ENCODE measurements around the gene ZNF821.
"Not testable (repeated sequence)": the region's sequence is repeated elsewhere in the genome, so short reads cannot be mapped to it uniquely, and the experiment has no call there.

Gene ZNF821

GRCh38 chr16:71855937-71856662, 27.9 kb downstream of the ZNF821 start:
- DNase-seq: no peak

GRCh38 chr16:71854369-71854948, 29.5 kb downstream of the ZNF821 start:
- DNase-seq: no peak

GRCh38 chr16:71853413-71853812, 30.6 kb downstream of the ZNF821 start:
- no peak for DNase-seq

- no peak for DNase-seq
Observed at GRCh38 chr16:71852561-71852960, 31.4 kb downstream of the ZNF821 start.

- no peak for DNase-seq
Observed at GRCh38 chr16:71852158-71852557, 31.8 kb downstream of the ZNF821 start.

- DNase-seq: no peak
Observed at GRCh38 chr16:71851746-71852145, 32.2 kb downstream of the ZNF821 start.

- no peak for DNase-seq
Observed at GRCh38 chr16:71848622-71849021, 35.4 kb downstream of the ZNF821 start.

- no peak for DNase-seq
Observed at GRCh38 chr16:71847096-71847495, 36.9 kb downstream of the ZNF821 start.

- DNase-seq: peak; percentile 60
Observed at GRCh38 chr16:71846431-71846830, 37.6 kb downstream of the ZNF821 start.

GRCh38 chr16:71845639-71846430, 38.1 kb downstream of the ZNF821 start, which contains the start of gene ATXN1L:
Gene ATXN1L, plus strand, starts transcription at chr16:71845976. Its CDS starts 3,765 bp downstream, at chr16:71849741.
- peak; percentile 99 for DNase-seq

GRCh38 chr16:71843572-71843971, 40.4 kb downstream of the ZNF821 start:
- DNase-seq: no peak

- DNase-seq: no peak
Observed at GRCh38 chr16:71840052-71840451, 43.9 kb downstream of the ZNF821 start.

- DNase-seq: no peak
Observed at GRCh38 chr16:71837150-71837549, 46.8 kb downstream of the ZNF821 start.

- DNase-seq: no peak
Observed at GRCh38 chr16:71834291-71834690, 49.7 kb downstream of the ZNF821 start.

- not testable (repeated sequence) for DNase-seq
Observed at GRCh38 chr16:71832112-71832511, 51.9 kb downstream of the ZNF821 start.

GRCh38 chr16:71831698-71832097, 52.3 kb downstream of the ZNF821 start:
- DNase-seq: not testable (repeated sequence)

- DNase-seq: no peak
Observed at GRCh38 chr16:71830359-71830758, 53.6 kb downstream of the ZNF821 start.

GRCh38 chr16:71826533-71827017, 57.4 kb downstream of the ZNF821 start:
- no peak for DNase-seq

GRCh38 chr16:71817155-71817500, 66.9 kb downstream of the ZNF821 start:
- DNase-seq: not testable (repeated sequence)

GRCh38 chr16:71811261-71811803, 72.7 kb downstream of the ZNF821 start:
- no peak for DNase-seq

GRCh38 chr16:71810155-71810530, 73.8 kb downstream of the ZNF821 start:
- DNase-seq: peak; percentile 46

Data from activated CD8-positive, alpha-beta memory T cell treated with anti-CD3 and anti-CD28 coated beads, Interleukin-2, amount 50 U/mL, for 48 hours (primary cell).